ENCODE measurements around the gene AP1B1. TPM values are rescaled to one million over a fixed set of nuclear protein-coding genes. Genes with fewer than 3 reads are reported as not detected.

AP1B1 gene
- total and polyA plus RNA-seq, 2 of the 13 experiments (the other 11 are each of a cell fraction or from before 2014, with no cell fraction given), result 26.6 to 29.7 TPM

DNA sequence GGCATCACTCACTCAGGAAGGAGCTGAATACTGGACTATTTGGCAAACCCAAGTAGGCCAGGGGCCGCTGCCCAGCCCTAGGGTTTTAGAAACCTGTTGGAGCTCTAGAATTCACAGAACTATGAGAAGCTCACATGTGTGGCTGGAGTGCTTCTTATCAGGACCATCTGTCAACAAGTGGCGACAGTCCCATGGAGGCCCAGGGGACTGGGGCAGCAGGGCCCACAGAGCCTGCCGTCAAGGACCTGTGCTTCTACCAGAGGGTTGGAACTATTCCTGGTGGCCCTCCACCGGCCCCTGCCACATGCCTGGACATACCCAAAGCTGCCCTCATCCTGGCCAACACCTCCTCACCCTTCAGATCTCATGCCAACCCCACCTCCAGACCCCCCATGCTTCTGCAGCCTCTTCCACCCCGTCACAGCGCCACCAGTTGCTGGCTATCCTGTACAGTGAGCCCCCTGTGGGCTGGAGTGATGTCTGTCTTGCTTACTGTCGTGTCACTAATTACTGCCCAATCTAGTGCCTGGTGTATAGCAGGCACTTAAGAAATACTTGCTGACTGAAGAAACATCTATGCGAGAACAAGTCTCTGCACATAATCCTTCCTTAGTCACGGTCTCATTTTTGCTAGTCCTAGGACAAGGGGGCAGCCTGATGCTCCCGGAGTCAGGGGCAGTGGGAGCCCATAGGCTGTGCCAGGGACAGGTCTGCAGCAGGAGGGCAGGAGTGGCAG is 45.6 kb downstream of the AP1B1 start (continued):
- TF ChIP-seq, protein P1, sequence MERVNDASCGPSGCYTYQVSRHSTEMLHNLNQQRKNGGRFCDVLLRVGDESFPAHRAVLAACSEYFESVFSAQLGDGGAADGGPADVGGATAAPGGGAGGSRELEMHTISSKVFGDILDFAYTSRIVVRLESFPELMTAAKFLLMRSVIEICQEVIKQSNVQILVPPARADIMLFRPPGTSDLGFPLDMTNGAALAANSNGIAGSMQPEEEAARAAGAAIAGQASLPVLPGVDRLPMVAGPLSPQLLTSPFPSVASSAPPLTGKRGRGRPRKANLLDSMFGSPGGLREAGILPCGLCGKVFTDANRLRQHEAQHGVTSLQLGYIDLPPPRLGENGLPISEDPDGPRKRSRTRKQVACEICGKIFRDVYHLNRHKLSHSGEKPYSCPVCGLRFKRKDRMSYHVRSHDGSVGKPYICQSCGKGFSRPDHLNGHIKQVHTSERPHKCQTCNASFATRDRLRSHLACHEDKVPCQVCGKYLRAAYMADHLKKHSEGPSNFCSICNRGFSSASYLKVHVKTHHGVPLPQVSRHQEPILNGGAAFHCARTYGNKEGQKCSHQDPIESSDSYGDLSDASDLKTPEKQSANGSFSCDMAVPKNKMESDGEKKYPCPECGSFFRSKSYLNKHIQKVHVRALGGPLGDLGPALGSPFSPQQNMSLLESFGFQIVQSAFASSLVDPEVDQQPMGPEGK (CRISPR knock-in tag; IDR thresholded peaks at IDR 0.05), result peak; percentile 32; the same call in 1 of the 2 replicates
- TF ChIP-seq PHF21A (CRISPR knock-in tag; IDR thresholded peaks at IDR 0.05), result 0 out of 2 replicates have a peak, but pooled peaks have one; percentile 38
- TF ChIP-seq AKAP8 (CRISPR knock-in tag; IDR thresholded peaks at IDR 0.05), result no peak
- peak; percentile 42; the same call in 1 of the 2 replicates for TF ChIP-seq ZNF687 (CRISPR knock-in tag; IDR thresholded peaks at IDR 0.05)
- no peak for TF ChIP-seq FOXP1 (IDR thresholded peaks at IDR 0.05)
- TF ChIP-seq FOXP1 (CRISPR knock-in tag; IDR thresholded peaks at IDR 0.05), result no peak
- TF ChIP-seq ZMAT3 (CRISPR knock-in tag; conservative IDR thresholded peaks at IDR 0.05), result no peak
- TF ChIP-seq, protein P2, sequence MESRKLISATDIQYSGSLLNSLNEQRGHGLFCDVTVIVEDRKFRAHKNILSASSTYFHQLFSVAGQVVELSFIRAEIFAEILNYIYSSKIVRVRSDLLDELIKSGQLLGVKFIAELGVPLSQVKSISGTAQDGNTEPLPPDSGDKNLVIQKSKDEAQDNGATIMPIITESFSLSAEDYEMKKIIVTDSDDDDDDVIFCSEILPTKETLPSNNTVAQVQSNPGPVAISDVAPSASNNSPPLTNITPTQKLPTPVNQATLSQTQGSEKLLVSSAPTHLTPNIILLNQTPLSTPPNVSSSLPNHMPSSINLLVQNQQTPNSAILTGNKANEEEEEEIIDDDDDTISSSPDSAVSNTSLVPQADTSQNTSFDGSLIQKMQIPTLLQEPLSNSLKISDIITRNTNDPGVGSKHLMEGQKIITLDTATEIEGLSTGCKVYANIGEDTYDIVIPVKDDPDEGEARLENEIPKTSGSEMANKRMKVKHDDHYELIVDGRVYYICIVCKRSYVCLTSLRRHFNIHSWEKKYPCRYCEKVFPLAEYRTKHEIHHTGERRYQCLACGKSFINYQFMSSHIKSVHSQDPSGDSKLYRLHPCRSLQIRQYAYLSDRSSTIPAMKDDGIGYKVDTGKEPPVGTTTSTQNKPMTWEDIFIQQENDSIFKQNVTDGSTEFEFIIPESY (CRISPR knock-in tag; IDR thresholded peaks at IDR 0.05), result 0 out of 2 replicates have a peak, but pooled peaks have one; percentile 30
- no peak for TF ChIP-seq ZNF251 (CRISPR knock-in tag; IDR thresholded peaks at IDR 0.05)
- TF ChIP-seq ZEB1 (IDR thresholded peaks at IDR 0.05; ENCODE audit: insufficient replicate concordance, low read depth), result no peak
- TF ChIP-seq HMGXB3 (CRISPR knock-in tag; IDR thresholded peaks at IDR 0.05; ENCODE audit: borderline replicate concordance), result no peak
- TF ChIP-seq, protein P3, sequence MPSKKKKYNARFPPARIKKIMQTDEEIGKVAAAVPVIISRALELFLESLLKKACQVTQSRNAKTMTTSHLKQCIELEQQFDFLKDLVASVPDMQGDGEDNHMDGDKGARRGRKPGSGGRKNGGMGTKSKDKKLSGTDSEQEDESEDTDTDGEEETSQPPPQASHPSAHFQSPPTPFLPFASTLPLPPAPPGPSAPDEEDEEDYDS (CRISPR knock-in tag; IDR thresholded peaks at IDR 0.05), result no peak

Data from HepG2 (cell line).